ENCODE data around the gene CERS6. TPM values are rescaled to one million over a fixed set of nuclear protein-coding genes. Genes with fewer than 3 reads are reported as not detected.
A peak's percentile ranks its signal among the peaks of the same experiment; 100 is the strongest.

Gene CERS6
- total and polyA plus RNA-seq, 10 of the 15 experiments (the other 5 are each of a cell fraction or from before 2014, with no cell fraction given): 1.3 to 20.4 (median 14.1) TPM

DNA sequence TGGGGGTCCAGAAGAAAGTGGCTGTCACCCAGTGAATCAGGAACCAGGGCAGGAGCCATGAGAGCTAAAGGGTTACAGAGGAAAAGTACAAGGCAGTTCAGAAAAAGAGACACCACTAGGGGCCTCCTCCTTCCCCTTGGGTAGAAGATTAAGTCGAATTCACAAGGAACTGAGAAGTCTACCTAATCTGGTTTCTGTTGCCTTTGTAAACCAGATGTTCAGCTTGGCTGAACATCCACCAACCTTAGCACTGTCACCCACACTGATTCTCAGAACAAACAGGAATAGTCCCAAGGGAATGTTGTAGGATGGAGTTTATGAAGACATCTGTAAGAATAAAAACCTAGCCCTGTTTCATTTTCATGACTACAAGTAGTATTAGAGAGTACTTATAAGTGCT, 256.0 kb downstream of the CERS6 start (continued):
- TF ChIP-seq, protein P1, sequence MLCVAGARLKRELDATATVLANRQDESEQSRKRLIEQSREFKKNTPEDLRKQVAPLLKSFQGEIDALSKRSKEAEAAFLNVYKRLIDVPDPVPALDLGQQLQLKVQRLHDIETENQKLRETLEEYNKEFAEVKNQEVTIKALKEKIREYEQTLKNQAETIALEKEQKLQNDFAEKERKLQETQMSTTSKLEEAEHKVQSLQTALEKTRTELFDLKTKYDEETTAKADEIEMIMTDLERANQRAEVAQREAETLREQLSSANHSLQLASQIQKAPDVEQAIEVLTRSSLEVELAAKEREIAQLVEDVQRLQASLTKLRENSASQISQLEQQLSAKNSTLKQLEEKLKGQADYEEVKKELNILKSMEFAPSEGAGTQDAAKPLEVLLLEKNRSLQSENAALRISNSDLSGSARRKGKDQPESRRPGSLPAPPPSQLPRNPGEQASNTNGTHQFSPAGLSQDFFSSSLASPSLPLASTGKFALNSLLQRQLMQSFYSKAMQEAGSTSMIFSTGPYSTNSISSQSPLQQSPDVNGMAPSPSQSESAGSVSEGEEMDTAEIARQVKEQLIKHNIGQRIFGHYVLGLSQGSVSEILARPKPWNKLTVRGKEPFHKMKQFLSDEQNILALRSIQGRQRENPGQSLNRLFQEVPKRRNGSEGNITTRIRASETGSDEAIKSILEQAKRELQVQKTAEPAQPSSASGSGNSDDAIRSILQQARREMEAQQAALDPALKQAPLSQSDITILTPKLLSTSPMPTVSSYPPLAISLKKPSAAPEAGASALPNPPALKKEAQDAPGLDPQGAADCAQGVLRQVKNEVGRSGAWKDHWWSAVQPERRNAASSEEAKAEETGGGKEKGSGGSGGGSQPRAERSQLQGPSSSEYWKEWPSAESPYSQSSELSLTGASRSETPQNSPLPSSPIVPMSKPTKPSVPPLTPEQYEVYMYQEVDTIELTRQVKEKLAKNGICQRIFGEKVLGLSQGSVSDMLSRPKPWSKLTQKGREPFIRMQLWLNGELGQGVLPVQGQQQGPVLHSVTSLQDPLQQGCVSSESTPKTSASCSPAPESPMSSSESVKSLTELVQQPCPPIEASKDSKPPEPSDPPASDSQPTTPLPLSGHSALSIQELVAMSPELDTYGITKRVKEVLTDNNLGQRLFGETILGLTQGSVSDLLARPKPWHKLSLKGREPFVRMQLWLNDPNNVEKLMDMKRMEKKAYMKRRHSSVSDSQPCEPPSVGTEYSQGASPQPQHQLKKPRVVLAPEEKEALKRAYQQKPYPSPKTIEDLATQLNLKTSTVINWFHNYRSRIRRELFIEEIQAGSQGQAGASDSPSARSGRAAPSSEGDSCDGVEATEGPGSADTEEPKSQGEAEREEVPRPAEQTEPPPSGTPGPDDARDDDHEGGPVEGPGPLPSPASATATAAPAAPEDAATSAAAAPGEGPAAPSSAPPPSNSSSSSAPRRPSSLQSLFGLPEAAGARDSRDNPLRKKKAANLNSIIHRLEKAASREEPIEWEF (IDR thresholded peaks at IDR 0.05; ENCODE audit: insufficient replicate concordance, low read depth, low read length): no peak
- no peak for TF ChIP-seq POU2F2 (IDR thresholded peaks at IDR 0.05; ENCODE audit: borderline replicate concordance, low read depth, low read length)
- TF ChIP-seq, protein P2, sequence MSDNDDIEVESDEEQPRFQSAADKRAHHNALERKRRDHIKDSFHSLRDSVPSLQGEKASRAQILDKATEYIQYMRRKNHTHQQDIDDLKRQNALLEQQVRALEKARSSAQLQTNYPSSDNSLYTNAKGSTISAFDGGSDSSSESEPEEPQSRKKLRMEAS (IDR thresholded peaks at IDR 0.05; ENCODE audit: low read depth, low read length): no peak
- TF ChIP-seq, protein P3, sequence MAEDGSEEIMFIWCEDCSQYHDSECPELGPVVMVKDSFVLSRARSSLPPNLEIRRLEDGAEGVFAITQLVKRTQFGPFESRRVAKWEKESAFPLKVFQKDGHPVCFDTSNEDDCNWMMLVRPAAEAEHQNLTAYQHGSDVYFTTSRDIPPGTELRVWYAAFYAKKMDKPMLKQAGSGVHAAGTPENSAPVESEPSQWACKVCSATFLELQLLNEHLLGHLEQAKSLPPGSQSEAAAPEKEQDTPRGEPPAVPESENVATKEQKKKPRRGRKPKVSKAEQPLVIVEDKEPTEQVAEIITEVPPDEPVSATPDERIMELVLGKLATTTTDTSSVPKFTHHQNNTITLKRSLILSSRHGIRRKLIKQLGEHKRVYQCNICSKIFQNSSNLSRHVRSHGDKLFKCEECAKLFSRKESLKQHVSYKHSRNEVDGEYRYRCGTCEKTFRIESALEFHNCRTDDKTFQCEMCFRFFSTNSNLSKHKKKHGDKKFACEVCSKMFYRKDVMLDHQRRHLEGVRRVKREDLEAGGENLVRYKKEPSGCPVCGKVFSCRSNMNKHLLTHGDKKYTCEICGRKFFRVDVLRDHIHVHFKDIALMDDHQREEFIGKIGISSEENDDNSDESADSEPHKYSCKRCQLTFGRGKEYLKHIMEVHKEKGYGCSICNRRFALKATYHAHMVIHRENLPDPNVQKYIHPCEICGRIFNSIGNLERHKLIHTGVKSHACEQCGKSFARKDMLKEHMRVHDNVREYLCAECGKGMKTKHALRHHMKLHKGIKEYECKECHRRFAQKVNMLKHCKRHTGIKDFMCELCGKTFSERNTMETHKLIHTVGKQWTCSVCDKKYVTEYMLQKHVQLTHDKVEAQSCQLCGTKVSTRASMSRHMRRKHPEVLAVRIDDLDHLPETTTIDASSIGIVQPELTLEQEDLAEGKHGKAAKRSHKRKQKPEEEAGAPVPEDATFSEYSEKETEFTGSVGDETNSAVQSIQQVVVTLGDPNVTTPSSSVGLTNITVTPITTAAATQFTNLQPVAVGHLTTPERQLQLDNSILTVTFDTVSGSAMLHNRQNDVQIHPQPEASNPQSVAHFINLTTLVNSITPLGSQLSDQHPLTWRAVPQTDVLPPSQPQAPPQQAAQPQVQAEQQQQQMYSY (CRISPR knock-in tag; IDR thresholded peaks at IDR 0.05): no peak
- no peak for TF ChIP-seq ZSCAN29 (IDR thresholded peaks at IDR 0.05)
- TF ChIP-seq, protein P4, sequence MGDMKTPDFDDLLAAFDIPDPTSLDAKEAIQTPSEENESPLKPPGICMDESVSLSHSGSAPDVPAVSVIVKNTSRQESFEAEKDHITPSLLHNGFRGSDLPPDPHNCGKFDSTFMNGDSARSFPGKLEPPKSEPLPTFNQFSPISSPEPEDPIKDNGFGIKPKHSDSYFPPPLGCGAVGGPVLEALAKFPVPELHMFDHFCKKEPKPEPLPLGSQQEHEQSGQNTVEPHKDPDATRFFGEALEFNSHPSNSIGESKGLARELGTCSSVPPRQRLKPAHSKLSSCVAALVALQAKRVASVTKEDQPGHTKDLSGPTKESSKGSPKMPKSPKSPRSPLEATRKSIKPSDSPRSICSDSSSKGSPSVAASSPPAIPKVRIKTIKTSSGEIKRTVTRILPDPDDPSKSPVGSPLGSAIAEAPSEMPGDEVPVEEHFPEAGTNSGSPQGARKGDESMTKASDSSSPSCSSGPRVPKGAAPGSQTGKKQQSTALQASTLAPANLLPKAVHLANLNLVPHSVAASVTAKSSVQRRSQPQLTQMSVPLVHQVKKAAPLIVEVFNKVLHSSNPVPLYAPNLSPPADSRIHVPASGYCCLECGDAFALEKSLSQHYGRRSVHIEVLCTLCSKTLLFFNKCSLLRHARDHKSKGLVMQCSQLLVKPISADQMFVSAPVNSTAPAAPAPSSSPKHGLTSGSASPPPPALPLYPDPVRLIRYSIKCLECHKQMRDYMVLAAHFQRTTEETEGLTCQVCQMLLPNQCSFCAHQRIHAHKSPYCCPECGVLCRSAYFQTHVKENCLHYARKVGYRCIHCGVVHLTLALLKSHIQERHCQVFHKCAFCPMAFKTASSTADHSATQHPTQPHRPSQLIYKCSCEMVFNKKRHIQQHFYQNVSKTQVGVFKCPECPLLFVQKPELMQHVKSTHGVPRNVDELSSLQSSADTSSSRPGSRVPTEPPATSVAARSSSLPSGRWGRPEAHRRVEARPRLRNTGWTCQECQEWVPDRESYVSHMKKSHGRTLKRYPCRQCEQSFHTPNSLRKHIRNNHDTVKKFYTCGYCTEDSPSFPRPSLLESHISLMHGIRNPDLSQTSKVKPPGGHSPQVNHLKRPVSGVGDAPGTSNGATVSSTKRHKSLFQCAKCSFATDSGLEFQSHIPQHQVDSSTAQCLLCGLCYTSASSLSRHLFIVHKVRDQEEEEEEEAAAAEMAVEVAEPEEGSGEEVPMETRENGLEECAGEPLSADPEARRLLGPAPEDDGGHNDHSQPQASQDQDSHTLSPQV (IDR thresholded peaks at IDR 0.05): no peak
- no peak for TF ChIP-seq NR2C2 (IDR thresholded peaks at IDR 0.05; ENCODE audit: borderline replicate concordance, control insufficient read depth, insufficient read length, low read depth)
- no peak for TF ChIP-seq ASH2L (IDR thresholded peaks at IDR 0.05; ENCODE audit: borderline replicate concordance, low read depth)
- TF ChIP-seq KAT2A (conservative IDR thresholded peaks at IDR 0.05; ENCODE audit: control insufficient read depth, low read depth, low read length): no peak
- no peak for TF ChIP-seq EZH2 (IDR thresholded peaks at IDR 0.05; ENCODE audit: borderline replicate concordance, control insufficient read depth, low read depth, low read length)
- no peak for TF ChIP-seq RELA (IDR thresholded peaks at IDR 0.05; ENCODE audit: borderline replicate concordance, partially characterized antibody)
- peak; percentile 41; the same call in 1 of the 2 replicates for TF ChIP-seq BACH1 (IDR thresholded peaks at IDR 0.05; ENCODE audit: borderline replicate concordance)
- no peak for TF ChIP-seq TAF1 (IDR thresholded peaks at IDR 0.05; ENCODE audit: borderline replicate concordance, low read depth, low read length)
- TF ChIP-seq STAT1 (conservative IDR thresholded peaks at IDR 0.05): no peak
- TF ChIP-seq ZBED1 (IDR thresholded peaks at IDR 0.05; ENCODE audit: borderline replicate concordance): peak; percentile 62; the same call in 1 of the 2 replicates

All from GM12878 (cell line).